ENCODE measurements around the gene ACSL3. TPM values are rescaled to one million over a fixed set of nuclear protein-coding genes. Genes with fewer than 3 reads are reported as not detected.
A peak's percentile ranks its signal among the peaks of the same experiment; 100 is the strongest.
"Not testable (repeated sequence)": the region's sequence is repeated elsewhere in the genome, so short reads cannot be mapped to it uniquely, and the experiment has no call there.

The ACSL3 gene
- total RNA-seq, 1 experiment from 2014 or later = 90.6 TPM

DNA sequence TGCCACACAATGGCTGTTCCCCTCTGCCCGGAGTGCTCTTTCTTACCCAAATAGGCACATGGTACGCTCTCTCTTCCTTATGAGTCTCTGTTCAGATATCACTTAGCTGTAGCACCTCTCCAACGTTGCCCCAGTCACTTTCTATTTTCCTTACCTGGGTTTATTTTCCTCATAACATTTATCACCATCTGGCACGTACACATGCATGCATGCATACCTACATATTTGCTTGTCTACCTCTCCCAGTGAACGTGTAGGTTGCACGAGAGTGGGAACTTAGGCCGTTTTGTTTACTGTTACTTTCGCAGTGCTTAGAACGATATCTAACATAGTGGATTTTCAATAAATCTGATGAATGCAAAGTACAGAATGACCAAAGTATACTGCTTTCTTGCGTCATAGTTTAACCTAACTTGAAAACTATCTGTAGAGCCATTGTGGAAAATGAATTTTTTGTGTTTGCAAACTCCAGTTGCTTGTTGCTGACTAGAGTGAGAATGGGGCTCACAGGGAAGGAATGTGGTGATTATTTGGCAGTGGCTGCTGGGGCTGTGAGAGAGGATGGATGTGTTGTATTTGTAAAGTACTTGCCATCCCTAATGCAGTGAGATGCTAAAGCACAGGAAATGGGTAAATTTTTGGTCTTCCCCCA lies 47.1 kb downstream of the ACSL3 start:
- DNase-seq (ENCODE audit: low read depth) = no peak

DNA sequence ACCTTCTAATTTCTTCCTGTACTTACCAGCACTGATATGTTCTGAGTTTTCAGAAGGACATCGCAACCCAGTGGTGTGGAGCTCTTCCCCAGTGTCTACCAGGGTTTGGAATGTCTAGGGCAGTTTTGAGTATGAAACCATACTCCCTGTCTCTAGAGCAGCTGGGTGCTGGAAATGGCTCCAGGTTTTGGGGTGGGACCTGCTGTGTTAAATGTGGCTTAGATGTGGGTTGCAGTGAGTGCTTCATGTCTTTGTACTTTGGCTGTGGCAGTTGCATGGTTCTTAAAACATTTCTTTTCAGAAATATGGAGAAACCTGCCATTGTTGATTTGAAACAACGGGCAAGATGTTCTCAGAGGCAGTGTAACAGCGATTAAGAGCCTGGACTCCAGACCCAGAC lies 48.5 kb downstream of the ACSL3 start:
- no peak for DNase-seq (ENCODE audit: low read depth)

DNA sequence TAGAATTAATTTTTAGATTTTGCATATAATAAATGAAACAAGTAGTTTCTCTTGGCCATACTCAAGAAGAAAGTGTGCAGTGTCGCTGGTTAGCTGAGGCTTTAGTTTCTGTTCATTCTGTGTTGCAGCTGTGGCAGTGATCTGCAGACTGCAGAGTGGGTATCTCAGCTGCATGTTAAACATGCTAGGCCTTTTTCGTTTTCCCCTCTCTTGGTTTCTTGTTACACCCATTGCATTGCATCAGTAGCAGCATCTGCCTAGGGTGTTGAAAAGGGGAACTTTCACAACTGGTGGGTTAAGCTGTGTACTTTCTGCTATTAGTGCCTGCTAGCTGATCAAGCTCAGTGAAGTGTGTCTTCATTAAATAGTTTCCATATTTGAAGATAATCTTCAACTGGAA lies 51.3 kb downstream of the ACSL3 start:
- no peak for DNase-seq (ENCODE audit: low read depth)

DNA sequence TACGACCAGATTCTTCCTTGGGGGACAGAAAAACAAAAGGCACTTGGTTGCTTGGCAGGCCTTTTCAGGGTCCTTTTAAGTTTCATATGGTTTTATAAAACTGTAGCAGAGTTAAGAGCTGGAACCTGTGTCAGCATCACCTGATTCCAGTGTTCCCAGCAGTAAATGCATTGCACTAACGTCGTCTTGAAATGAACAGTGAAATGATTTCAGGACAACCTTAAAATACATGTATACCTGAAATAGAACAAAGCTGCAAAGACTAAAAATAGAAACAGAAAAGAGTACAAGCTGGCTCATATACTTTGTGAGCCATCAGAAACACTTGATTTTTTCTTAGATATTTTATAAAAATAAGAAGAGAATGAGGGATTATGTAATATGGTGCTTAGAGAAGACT lies 51.9 kb downstream of the ACSL3 start:
- DNase-seq (ENCODE audit: low read depth) = no peak

DNA sequence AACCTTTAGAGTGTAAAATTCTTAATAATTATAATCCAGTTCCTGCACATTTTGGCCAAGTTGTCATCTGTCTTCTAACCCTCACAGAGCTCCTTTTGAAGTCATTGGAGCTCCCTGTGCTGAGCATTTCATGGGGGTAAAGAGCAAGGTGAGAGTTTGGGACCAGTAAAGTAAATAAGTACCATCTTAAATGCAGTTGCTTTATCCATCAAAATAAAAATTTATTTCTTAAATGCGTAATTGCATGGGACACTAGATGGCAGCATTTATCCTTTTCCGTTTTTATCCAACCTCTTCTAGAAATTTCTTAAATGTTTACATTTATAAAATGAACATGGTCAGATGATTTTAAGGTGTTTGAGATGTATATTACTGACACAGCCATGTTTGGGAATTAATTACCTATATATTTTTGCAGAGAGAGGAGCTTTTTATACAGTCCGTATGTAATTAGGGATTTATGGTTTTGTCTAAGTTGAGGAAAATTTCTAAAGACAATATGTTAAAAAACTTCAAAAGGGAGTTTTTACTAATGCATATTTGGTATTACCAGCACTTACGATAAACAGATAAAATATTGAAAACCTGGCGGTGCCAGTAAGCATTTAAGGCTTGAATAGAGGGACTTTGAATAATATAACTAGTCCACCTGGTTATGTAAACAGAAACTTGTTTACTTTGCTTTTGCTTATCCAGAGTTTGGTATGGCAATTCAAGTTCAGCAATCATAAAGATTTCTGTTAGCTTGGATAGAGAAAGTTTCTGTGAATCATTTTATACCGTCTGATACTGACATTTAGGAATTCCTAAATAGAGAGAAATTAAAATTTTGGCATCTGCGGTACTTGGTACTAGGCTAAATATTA lies 54.5 kb downstream of the ACSL3 start:
- peak; percentile 22 for DNase-seq (ENCODE audit: low read depth)

DNA sequence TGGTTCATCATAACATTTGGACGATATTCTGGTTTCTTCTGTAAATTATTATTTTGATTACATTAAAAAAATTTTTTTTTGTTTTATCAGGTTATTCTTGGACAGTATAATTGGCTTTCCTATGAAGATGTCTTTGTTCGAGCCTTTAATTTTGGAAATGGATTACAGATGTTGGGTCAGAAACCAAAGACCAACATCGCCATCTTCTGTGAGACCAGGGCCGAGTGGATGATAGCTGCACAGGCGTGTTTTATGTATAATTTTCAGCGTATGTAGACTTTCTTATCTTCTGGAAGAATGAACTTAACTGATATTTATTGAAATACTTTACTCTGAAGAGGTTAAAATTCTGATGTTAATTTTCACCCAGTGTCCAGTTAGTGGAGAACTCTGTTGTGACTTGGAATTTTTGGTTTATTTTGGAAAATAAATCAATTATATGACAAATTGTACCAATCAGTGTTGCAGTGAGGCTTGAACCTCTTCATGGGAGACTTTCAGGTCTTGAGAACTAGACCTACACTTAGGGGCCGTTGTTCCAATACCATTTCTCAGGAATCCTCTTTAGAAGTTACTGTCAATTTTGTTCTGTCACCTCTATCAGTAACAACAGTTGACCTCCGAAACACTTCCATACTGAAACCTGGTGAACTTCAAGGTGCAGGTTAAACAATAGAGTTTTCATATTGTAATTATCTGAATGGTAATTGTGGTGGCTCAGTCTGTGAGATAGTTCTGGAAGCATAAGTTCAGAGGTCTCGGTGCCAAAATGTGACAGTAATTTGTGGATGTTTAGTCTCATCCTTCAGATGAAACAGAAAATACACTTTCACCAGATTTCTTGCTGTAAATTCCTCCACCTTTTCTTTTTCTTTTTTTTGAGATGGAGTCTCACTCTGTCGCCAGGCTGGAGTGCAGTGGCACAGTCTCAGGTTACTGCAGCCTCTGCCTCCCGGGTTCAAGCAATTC lies 55.7 kb downstream of the ACSL3 start:
- no peak for DNase-seq (ENCODE audit: low read depth)

DNA sequence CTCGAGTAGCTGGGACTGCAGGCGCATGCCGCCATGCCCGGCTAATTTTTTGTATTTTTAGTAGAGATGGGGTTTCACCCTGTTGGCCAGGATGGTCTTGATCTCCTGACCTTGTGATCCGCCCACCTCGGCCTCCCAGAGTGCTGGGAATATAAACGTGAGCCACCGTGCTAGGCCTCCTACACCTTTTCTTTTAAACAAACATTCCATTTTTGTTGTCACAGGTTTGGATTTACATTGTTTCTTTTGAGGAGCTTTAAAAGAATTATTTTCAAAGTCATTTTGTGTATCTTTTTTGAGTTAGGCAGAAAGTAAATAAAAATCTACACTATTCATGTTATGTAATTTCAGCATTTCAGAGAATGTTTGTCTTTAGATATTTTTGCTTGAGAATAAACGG lies 56.4 kb downstream of the ACSL3 start:
- not testable (repeated sequence) for DNase-seq (ENCODE audit: low read depth)

DNA sequence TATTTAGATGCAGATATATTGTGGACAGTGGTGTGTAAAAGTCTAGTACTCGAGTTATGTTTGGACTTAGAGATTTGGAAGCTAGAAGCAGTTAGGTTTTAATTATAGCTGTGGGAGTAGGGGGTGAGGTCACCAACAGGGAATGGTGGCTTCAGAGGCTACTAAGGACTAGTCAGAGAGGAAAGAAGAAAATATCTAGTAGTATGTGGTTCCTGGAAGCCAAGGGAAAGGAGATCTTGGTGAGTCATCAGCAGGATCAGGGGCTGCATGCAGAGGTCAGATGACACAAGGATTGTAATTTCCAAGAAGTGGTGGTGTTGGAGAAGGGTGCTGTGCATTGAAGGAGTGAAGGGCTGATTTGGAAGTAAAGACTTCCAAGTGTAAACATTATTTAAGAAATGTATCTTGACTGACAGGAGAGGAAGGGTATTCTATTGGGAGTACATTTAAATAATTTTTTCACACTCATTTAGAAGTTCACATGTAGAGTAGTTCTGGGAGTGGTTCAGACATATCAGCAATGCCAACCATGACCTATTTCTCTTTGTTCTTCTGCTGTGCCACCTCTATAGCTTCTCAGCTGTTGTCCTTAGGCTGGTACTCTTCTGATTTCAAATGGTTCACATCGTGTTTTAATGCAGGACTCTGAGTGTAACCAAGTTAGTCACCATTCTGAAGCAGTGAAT lies 59.1 kb downstream of the ACSL3 start:
- peak; percentile 94 for DNase-seq (ENCODE audit: low read depth)

DNA sequence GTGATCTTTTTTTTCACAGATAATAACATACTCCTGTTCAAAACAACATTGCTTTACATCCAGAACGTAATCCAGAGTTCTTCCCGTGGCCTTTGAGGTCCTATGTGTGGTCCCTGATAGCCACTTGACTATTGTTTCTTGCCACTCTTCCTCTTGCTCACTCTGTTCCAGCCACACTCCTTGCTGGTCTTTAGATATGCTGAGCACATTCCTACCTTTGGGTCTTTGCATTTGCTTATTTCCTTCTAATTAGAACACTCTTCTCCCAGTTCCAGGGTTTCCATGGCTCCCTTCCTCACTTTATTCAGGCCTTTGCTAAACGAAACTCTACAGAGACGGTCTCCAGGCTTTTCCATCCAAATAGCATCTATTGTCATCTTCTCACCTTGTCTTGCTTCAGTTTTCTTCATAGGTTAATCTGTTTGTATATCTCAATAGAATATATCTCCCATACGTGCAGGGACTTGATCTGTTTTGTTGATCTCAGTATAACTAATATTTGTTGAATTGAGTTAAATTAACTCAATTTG lies 59.9 kb downstream of the ACSL3 start:
- DNase-seq (ENCODE audit: low read depth) = no peak

DNA sequence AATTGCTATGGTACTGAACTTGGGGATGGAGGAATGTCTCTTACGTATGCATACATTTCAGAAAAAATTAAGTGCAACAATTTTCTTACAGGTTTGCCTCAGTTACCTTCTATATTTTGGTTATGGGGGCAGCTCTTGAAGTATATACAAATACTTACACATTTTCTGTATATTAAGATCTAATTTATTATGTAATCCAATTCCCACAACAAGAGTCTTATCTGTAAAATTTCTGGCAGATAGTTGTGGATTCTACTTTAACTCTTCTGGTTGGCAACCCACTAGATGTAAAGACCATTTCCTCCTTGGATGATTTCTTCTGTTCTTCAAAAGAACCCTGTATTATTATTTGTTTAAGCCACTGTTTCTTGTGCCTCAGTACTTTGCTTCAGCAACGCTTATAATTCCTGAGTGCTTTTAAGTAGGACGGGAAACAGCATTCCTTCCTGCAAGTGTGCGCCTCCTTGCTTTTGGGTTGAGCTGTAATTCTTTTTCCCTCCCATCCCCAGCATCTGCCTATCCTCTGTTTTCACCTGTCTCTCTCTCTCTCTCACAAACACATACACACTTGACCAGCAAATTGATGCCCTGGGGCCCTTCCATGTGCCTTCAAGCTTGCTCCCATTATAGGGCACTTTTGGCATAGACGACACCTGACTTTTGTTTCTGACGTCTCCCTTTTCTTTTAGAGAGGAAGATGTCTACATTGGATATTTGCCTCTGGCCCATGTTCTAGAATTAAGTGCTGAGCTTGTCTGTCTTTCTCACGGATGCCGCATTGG lies 61.4 kb downstream of the ACSL3 start:
- no peak for DNase-seq (ENCODE audit: low read depth)

DNA sequence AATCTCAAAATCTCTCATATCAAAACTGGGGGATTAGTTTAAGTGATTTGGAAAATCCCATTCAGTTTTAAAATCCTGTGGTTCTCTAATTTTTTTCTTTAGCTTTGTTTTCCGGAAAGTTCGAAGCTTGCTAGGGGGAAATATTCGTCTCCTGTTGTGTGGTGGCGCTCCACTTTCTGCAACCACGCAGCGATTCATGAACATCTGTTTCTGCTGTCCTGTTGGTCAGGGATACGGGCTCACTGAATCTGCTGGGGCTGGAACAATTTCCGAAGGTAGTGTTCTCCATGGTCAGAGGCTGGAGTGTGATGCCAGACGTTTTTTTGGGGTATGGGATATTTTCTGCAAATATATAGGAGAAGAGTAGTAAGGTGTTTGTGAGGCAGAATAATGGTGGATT lies 66.1 kb downstream of the ACSL3 start:
- DNase-seq (ENCODE audit: low read depth) = no peak

DNA sequence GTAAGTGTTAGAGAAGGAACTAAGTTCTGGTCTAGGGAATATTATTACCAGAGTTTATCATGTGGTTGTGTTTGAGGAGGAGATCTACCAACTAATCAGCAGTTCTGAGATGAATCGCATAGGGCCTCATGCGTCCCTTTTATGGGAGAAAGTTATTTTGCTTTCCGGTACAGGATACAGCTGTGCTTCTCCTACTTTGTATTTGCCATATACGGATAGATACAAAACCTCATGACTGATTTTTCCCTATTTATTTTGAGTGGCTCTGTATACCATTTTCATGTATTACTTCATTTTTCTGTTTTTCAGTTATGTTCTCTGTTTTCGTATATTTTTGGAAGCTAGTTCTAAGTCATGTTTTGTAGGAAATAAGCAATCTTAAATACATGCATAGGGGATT lies 66.8 kb downstream of the ACSL3 start:
- no peak for DNase-seq (ENCODE audit: low read depth)

DNA sequence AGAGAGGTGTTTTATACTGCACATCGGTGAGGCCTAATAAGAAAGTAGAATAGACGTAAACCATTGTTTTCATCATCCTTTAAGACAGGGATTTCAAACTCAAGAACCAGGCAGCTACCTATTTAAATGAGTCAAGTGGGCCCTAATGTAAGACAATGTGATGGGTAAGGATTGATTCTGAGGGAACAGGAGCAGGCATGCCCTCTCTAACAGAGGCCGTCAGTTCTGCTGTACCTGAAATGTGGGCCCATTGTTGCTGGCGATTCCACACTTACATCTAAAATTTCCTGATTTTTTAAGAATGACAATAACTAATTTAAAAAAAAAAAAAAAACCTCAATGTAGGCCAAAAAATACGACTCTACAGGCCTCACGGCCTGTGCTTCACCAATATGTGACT lies 67.5 kb downstream of the ACSL3 start:
- DNase-seq (ENCODE audit: low read depth) = no peak

DNA sequence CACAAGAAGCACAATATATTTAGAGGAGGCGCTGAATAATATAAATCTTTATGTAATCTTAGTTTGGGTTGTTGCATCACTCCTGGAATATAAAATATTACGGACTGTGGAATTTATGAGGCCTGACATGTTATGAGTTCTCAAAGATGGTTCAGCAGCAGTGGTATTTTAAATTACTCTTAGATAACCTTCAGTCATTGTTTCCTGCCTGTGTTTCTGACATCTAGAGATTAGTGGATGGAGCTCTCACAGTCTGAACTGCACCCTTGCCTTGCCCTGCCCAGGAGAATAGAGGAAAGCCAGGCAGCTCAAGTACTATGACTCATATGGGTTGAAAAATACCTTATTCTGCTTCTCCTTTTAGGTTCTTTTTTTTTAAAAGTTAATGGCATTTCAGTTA lies 70.0 kb downstream of the ACSL3 start:
- no peak for DNase-seq (ENCODE audit: low read depth)

DNA sequence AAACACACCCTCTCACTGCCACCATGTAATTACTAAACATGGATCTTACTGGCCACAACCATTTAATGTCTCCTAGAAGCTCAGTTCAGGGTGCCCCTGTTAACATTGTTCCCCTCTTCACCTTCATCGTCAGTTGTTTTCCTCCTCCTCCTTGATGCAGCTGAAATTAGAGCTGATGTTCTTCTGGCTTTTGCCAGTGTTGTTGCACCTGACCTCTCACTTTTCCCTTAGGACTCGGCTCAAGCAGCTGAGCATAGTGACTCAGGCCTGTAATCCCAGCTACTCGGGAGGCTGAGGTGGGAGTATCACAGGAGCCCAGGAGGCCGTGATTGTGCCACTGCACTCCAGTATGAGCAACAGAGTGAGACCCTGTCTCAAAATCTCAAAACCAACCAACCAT lies 70.8 kb downstream of the ACSL3 start:
- DNase-seq (ENCODE audit: low read depth) = no peak

DNA sequence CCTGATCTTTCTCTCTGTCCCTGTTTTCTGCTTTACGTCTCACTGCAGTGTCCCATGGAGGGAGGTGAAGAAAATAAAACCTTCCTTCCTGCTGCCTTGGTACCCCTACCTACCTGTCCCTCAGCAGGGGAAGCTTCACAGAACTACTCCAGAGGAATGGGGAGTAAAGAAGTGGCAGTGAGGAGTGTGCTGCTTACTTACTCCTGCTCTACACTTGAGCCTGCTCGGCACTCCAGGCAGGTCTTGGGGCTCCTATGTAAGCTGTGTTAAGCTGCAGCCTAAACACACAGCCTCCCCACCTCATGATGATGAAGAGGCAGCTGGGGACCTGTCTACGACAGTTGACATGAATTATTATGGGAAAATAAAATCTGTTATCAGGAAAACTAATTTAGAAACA lies 72.6 kb downstream of the ACSL3 start:
- DNase-seq (ENCODE audit: low read depth) = no peak

DNA sequence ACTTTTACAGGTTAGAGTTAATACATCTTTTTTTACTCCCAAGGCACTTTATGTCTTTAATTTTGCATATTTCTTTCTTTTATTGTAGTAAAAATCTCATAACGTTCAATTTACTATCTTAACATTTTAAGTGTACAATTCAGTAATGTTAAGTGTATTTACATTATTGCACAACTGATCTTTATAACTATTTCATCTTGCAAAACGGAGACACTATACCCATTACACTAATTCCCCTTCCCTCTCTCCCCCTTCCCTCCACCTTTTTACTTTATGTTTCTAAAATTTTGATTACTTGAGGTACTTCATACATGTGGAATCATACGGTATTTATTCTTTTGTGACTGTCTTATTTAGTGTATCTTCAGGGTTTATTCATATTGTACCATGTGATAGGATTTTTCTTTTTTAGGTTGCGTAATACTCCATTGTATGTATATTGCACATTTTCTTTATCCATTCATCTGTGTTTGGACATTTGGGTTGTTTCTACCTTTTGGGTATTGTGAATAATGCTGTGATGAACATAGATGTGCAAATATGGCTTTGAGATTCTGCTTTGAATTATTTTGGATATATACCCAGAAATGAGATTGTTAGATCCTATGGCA lies 75.0 kb downstream of the ACSL3 start:
- DNase-seq (ENCODE audit: low read depth) = no peak

DNA sequence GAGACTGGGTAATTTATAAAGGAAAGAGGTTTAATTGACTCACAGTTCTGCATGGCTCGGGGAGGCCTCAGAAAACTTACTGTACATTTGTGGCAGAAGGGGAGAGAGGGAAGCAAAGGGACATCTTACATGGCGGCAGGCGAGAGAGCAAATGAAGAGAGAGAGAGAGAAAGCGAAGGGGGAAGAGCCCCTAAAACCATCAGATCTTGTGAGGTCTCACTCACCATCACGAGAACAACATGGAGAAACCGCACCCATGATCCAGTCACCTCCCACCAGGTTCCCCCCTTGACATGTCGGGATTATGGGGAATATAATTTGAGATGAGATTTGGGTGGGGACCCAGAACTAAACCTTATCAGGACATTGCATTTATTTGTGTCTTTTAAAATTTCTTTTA lies 75.9 kb downstream of the ACSL3 start:
- DNase-seq (ENCODE audit: low read depth) = no peak

DNA sequence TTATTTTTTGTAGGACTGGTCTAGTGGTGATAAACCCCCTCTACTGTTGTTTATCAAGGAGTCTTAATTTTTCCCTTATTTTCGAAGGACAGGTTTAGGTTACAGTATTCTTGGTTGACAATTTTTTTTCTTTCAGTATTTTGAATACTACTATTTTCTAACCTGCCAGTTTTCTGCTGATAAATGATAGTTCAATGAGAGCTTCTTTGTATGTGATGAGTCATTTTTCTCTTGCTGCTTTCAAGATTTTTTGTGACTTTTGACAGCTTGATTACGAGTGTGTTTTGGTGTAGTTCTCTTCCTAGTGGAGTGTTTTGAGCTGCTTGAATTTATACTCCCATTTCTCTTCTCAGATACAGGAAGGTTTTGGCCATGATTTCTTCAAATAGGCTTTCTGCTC lies 77.5 kb downstream of the ACSL3 start:
- peak; percentile 37 for DNase-seq (ENCODE audit: low read depth)

DNA sequence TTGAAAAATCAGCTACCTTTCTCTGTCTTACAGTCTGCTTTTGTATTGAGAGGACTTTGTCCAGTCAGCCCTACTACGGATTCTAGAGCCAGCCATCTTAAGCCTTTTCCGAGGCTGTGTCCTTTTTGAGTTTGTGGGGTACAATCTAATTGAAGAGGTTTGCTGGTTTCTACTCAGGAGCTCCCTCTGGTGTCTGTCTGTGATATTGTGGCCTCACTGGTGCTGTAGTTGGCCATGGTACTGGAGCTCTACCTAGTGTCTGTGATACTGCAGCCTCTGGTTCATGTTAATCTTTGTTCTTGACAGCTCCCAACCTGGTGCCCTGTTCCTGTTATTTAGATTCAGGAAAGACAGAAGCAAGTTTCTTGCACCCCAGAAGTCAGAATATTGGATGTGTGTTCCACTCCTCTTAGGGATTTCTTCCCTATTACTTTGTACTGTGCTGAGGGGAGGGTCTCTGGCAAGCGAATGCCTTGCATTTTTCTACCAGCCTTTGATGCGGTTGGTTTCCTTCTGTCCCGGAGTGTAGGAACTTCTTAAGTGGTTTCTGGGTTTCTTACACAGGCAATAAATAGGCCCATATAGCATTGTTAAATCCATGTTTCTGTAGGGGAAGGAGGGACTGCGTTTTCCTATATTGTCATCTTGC lies 78.5 kb downstream of the ACSL3 start:
- peak; percentile 65 for DNase-seq (ENCODE audit: low read depth)
